HG03103 (cell line): ENCODE measurements around the gene OLFM1.
"Not testable (repeated sequence)": the region's sequence is repeated elsewhere in the genome, so short reads cannot be mapped to it uniquely, and the experiment has no call there.

Experiments
- ATAC-seq: cut with Tn5 transposase; IDR thresholded peaks from one replicate; pipeline ENCODE4 v1.9.1; 2021; ENCODE audit warnings: low read depth; ENCODE audit not compliant: unreplicated experiment

Gene OLFM1

GRCh38 chr9:135103931-135104639 lies 16.6 kb downstream of the OLFM1 start:
- ATAC-seq: no peak

- ATAC-seq: no peak
These were observed 17.3 kb downstream of the OLFM1 start for GRCh38 chr9:135104761-135105160.

- no peak for ATAC-seq
These were observed 17.8 kb downstream of the OLFM1 start for GRCh38 chr9:135105211-135105745.

- no peak for ATAC-seq
These were observed 18.5 kb downstream of the OLFM1 start for GRCh38 chr9:135105938-135106491.

GRCh38 chr9:135106551-135107270 lies 19.2 kb downstream of the OLFM1 start:
- no peak for ATAC-seq

- no peak for ATAC-seq
These were observed 20.2 kb downstream of the OLFM1 start for GRCh38 chr9:135107581-135108235.

GRCh38 chr9:135108831-135109510 lies 21.5 kb downstream of the OLFM1 start:
- no peak for ATAC-seq

- ATAC-seq: no peak
These were observed 22.2 kb downstream of the OLFM1 start for GRCh38 chr9:135109650-135110049.

- no peak for ATAC-seq
These were observed 22.9 kb downstream of the OLFM1 start for GRCh38 chr9:135110416-135110815.

- not testable (repeated sequence) for ATAC-seq
These were observed 24.1 kb downstream of the OLFM1 start for GRCh38 chr9:135111600-135111999.

GRCh38 chr9:135116371-135116770 lies 28.9 kb downstream of the OLFM1 start:
- no peak for ATAC-seq

GRCh38 chr9:135116881-135117280 lies 29.4 kb downstream of the OLFM1 start:
- no peak for ATAC-seq

- ATAC-seq: no peak
These were observed 29.8 kb downstream of the OLFM1 start for GRCh38 chr9:135117281-135117680.

- ATAC-seq: no peak
These were observed 32.1 kb downstream of the OLFM1 start for GRCh38 chr9:135119496-135120064.

GRCh38 chr9:135120249-135120648 lies 32.8 kb downstream of the OLFM1 start:
- no peak for ATAC-seq

GRCh38 chr9:135122316-135122715 lies 34.8 kb downstream of the OLFM1 start:
- no peak for ATAC-seq

- ATAC-seq: no peak
These were observed 35.8 kb downstream of the OLFM1 start for GRCh38 chr9:135123126-135123772.

GRCh38 chr9:135123773-135124134 lies 36.3 kb downstream of the OLFM1 start:
- ATAC-seq: no peak

- ATAC-seq: no peak
These were observed 39.2 kb downstream of the OLFM1 start for GRCh38 chr9:135126451-135127187.
